Fibroblast of pulmonary artery (primary cell): ENCODE data around the gene SH3RF2.

Source experiments
- DNase-seq: peaks from one replicate; pipeline ENCODE4 v3.0.0-alpha.2; 2010; ENCODE audit warnings: low read depth
- H3K4me3 ChIP-seq: replicated peaks from 2 replicates; pipeline ENCODE4 v1.5.1; 2011; ENCODE audit warnings: low read depth, mild to moderate bottlenecking, control low read depth, low read length, moderate library complexity
- TF ChIP-seq, protein P1 (sequence below): IDR thresholded peaks from 2 replicates; pipeline ENCODE4 v1.5.1; 2011; ENCODE audit warnings: mild to moderate bottlenecking, control low read depth, low read length, inconsistent platforms; ENCODE audit errors: missing control alignments

The SH3RF2 gene

DNA sequence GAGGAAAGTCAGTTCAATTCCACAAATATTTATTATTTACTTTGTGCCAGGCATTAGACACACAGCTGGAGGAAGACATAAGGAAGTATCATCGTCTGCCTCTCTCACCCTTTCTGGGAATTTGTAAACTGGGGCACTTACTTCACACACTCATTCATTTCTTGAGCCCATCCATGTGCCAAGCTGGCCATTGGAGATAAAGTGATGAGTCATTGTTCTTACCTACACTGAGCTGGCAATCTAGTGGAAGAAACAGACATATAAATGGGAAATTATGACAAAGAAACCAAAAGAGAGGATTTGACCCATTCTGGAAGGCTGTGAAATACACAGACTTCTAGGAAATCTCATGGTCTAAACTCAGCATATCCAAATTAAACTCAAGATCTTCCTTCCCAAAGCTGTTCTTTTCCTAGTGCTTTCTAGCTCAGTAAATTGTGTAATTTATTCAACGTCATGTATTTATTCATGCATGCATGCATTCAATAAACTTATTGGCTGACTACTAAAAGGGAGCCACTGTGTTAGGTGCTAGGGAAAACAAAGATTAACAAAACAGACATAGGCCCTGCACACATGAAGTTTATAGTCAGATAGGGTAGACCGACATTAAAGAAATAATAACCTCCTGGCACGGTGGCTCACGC, 65.3 kb downstream of the SH3RF2 start:
- H3K4me3 ChIP-seq = no peak overlapping the region
- TF ChIP-seq, protein P1, sequence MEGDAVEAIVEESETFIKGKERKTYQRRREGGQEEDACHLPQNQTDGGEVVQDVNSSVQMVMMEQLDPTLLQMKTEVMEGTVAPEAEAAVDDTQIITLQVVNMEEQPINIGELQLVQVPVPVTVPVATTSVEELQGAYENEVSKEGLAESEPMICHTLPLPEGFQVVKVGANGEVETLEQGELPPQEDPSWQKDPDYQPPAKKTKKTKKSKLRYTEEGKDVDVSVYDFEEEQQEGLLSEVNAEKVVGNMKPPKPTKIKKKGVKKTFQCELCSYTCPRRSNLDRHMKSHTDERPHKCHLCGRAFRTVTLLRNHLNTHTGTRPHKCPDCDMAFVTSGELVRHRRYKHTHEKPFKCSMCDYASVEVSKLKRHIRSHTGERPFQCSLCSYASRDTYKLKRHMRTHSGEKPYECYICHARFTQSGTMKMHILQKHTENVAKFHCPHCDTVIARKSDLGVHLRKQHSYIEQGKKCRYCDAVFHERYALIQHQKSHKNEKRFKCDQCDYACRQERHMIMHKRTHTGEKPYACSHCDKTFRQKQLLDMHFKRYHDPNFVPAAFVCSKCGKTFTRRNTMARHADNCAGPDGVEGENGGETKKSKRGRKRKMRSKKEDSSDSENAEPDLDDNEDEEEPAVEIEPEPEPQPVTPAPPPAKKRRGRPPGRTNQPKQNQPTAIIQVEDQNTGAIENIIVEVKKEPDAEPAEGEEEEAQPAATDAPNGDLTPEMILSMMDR = no peak
- DNase-seq = no peak

DNA sequence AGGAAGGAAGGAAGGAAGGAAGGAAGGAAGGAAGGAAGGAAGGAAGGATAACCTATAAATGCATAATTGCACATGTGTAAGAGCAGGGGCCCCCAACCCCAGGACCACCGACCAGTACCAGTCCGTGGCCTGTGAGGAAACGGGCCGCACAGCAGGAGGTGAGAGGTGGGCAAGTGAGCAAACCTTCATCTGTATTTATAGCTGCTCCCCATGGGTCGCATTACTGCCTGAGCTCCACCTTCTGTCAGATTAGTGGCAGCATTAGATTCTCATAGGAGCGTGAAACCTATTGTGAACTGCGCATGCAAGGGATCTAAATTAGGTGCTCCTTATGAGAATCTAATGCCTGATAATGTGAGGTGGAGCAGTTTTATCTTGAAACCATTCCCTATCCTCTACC, 66.1 kb downstream of the SH3RF2 start:
- DNase-seq = no peak
- H3K4me3 ChIP-seq = no peak overlapping the region
- TF ChIP-seq, protein P1 = no peak

DNA sequence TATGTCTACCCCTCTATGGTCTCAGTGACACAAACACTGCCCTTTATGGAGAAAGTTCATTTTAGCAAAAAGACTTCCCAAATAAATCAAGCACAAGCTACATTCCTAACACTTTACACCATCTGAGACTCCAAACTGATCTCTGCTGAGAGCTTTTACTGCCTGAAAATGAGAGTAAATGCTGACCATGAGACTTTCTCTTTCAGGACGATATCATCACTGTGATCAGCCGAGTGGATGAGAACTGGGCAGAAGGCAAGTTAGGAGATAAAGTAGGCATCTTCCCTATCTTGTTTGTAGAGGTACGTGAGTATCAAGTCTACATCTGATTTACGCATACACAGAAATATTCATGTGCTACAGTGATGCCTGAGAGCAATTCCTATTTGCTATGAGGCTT, 67.5 kb downstream of the SH3RF2 start:
- TF ChIP-seq, protein P1 = no peak
- H3K4me3 ChIP-seq = no peak overlapping the region
- DNase-seq = no peak

DNA sequence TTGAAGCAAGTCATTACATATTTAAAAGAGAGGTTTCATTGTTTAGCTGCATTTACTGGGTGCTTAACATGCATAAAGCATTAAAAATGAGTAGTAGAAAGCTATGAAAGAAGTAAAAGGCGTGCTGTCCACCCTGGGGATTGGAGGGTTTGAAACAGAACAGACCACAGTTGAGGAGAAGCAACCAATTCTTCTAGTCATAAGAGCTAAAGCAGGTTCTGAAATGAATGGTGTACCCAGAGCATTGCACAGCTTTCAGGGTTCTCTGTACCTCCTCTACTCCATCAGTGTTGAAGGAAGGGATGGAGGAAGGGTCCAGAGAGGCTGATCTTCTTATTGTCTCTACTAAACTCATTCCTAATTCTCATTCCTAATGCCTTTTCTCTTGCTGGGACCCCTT, 68.9 kb downstream of the SH3RF2 start:
- no peak for DNase-seq
- no peak overlapping the region for H3K4me3 ChIP-seq
- TF ChIP-seq, protein P1 = no peak

DNA sequence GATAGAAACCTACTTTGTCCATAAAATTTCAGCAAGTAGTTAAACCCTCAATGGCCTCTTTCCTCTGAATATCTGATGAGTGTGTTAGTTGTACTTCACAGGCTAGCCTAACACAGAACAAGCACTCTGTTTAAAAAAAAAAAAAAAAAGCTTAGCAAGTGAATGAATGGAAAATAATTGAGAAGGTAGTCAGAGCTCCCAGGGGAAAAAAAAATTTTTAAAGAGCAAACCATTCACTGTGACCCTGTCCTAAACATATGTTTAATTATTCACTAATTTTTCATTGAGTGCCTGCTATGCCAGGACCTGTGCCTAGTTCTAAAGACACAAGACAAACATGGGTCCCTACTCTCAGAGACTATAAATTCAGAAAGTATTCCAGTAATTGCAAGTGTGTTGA, 69.3 kb downstream of the SH3RF2 start:
- no peak overlapping the region for H3K4me3 ChIP-seq
- no peak for DNase-seq
- TF ChIP-seq, protein P1 = no peak

DNA sequence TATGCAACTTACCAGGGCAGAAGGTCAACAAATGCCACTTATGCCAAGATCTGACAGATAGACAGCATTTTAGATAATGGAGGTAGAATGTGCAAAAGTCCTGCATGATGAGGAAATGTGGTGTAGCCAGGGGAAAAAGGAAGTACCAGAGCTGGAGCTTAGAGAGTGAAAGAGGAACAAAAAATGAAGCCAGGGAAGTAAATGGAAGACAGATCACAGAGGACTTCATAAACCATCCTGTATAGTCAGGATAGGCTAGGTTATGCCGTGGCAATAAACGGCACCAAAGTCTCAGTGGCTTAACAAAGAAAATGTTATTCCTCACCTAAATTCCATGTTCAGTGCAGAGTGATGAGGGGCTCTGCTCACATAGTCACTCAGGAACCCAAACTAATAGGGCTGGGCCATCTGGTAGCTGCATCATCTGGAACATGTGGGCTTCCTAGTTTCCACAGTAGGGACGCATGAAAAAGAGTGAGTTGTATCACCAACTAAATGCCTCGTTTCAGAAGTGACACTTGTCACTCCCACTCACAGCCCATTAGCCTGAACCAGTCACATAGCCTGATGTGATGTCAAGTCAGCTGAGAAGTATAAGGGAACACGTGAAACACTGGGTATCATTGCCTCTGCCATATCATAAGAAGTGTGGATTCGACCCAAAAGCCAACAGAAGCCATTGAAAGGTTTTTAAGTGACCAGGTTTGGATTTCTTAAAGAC, 70.3 kb downstream of the SH3RF2 start:
- no peak overlapping the region for H3K4me3 ChIP-seq
- DNase-seq = no peak
- TF ChIP-seq, protein P1 = no peak

DNA sequence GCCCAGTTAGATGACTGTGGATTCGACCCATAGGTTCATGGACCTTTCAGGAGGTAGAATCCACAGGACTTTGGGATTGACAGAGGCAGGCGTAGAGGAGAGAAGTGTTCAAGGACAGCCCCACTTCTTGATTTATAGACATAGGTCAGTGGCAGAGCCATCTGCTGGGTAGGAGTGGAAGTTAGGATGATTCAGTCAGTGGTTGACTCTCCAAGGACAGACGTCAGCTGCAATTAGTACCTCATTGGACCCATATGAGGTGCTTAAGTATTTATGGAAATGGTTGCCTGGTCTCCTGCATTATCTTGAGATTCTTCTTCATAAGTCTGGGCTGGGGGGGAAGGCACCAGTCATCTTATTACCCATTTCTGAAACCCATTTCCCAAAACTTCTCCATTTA, 70.9 kb downstream of the SH3RF2 start:
- no peak for DNase-seq
- H3K4me3 ChIP-seq = no peak overlapping the region
- TF ChIP-seq, protein P1 = no peak
